ENCODE data around the gene TMEM61. TPM values are rescaled to one million over a fixed set of nuclear protein-coding genes. Genes with fewer than 3 reads are reported as not detected.
A peak's percentile ranks its signal among the peaks of the same experiment; 100 is the strongest.
"Not testable (repeated sequence)": the region's sequence is repeated elsewhere in the genome, so short reads cannot be mapped to it uniquely, and the experiment has no call there.

TMEM61 gene
- total RNA-seq, 1 experiment from 2014 or later, result not detected

DNA sequence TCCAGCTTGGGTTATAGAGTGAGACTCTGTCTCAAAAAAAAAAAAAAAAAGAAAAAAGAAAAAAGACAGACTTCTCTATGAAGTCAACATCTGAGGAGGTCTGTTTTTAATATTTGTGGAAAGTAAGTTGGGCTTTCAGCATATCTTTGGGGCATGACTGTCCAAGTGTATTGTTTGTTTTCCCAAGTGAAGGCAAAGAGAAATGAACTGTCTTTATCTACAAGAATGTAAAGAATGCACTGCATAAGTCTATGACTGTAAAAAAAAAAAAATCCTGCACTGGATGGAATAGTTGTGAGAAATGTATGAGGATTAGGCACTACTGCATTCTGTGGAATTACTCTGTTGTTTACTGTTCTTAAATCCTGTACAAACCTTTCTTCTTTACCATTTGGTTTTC lies 45.6 kb upstream of the TMEM61 start:
- no peaks in the 10 kb centered on the region for H3K36me3 ChIP-seq (ENCODE audit: control insufficient read depth, insufficient read depth, low read length)
- peak overlapping the region; percentile 43 for H3K27ac Mint-ChIP-seq (ENCODE audit: unreplicated experiment)
- TF ChIP-seq, protein P1, sequence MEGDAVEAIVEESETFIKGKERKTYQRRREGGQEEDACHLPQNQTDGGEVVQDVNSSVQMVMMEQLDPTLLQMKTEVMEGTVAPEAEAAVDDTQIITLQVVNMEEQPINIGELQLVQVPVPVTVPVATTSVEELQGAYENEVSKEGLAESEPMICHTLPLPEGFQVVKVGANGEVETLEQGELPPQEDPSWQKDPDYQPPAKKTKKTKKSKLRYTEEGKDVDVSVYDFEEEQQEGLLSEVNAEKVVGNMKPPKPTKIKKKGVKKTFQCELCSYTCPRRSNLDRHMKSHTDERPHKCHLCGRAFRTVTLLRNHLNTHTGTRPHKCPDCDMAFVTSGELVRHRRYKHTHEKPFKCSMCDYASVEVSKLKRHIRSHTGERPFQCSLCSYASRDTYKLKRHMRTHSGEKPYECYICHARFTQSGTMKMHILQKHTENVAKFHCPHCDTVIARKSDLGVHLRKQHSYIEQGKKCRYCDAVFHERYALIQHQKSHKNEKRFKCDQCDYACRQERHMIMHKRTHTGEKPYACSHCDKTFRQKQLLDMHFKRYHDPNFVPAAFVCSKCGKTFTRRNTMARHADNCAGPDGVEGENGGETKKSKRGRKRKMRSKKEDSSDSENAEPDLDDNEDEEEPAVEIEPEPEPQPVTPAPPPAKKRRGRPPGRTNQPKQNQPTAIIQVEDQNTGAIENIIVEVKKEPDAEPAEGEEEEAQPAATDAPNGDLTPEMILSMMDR (IDR thresholded peaks at IDR 0.05; ENCODE audit: insufficient read depth in 1 of 2, low read depth in 1 of 2, low read length in 1 of 2, severe bottlenecking in 1 of 2, unreplicated experiment in 1 of 2), result no peak
- H3K27me3 Mint-ChIP-seq (ENCODE audit: insufficient read depth, unreplicated experiment), result no peaks in the 10 kb centered on the region
- peak overlapping the region; percentile 16 for H3K4me3 Mint-ChIP-seq (ENCODE audit: unreplicated experiment)
- POLR2A ChIA-PET, result interaction anchor here (0.6 kb wide), 1 partner anchor 10 kb away, joined by 8 read pairs; no protein-coding TSS in a partner anchor
- peaks cover 8% of the 10 kb centered on the region for H3K9me3 Mint-ChIP-seq (ENCODE audit: unreplicated experiment)
- no peaks in the 10 kb centered on the region for H3K27me3 ChIP-seq (replicated peaks; ENCODE audit: control insufficient read depth, insufficient read depth, low read length)
- intact Hi-C loops (cut with micrococcal nuclease; ENCODE audit: unreplicated experiment), result loop anchor here (1.0 kb wide), 1 partner anchor 47 kb away; no protein-coding TSS in a partner anchor
- peaks cover 24% of the 10 kb centered on the region for H3K4me1 Mint-ChIP-seq (ENCODE audit: low read depth, unreplicated experiment)
- CTCF ChIA-PET, result interaction anchor here (0.7 to 1.6 kb wide), 3 partner anchors 10 to 1184 kb away, joined by 3 to 5 read pairs (median 4); no protein-coding TSS in a partner anchor
- peak in 1 of 2 experiments; percentile 42 for DNase-seq
- no TSS peak for BruUV-seq (replicated peaks)
- peaks cover 37% of the 10 kb centered on the region for H3K4me1 ChIP-seq
- H3K4me3 ChIP-seq (ENCODE audit: low read depth, low read length), result no peak overlapping the region
- H3K36me3 Mint-ChIP-seq (ENCODE audit: insufficient read depth, unreplicated experiment), result peaks cover 4% of the 10 kb centered on the region
- H3K9me3 ChIP-seq, result peaks cover 12% of the 10 kb centered on the region

DNA sequence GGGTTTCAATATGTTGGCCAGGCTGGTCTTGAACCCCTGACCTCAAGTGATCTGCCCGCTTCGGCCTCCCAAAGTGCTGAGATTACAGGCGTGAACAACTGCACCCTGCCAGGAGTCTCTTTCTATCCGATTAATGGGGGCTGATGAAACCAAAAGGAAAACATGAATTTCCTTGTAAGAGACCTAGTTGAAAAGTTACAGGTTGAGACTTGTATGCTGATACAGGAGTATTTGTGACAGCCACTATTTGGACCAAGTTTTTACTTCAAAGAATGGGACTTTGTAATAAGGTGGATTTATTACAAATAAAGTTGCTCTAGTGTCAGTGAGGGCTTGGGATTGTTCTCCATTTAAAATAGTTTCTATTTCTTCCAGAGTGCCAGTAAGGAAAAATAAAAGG lies 43.6 kb upstream of the TMEM61 start:
- H3K27me3 Mint-ChIP-seq (ENCODE audit: insufficient read depth, unreplicated experiment), result no peaks in the 10 kb centered on the region
- CTCF ChIA-PET, result no interaction called here

GRCh38 chr1:54937469-54937868 lies 43.0 kb upstream of the TMEM61 start:
- Histone ChIP-seq H3K4me1 (peaks cover 45% of the 10 kb centered on the region), H3K36me3 (ENCODE audit: control insufficient read depth, insufficient read depth, low read length) (no peaks in the 10 kb centered on the region), H3K9me3 (peaks cover 12% of the 10 kb centered on the region), H3K27me3 (replicated peaks; ENCODE audit: control insufficient read depth, insufficient read depth, low read length) (no peaks in the 10 kb centered on the region), H3K4me3 (ENCODE audit: low read depth, low read length) (no peak overlapping the region)
- intact Hi-C loops (cut with micrococcal nuclease; ENCODE audit: unreplicated experiment), result no loop called here
- Mint-ChIP-seq H3K27ac (ENCODE audit: unreplicated experiment) (no peak overlapping the region), H3K4me1 (ENCODE audit: low read depth, unreplicated experiment) (peaks cover 24% of the 10 kb centered on the region), H3K36me3 (ENCODE audit: insufficient read depth, unreplicated experiment) (peaks cover 4% of the 10 kb centered on the region), H3K4me3 (ENCODE audit: unreplicated experiment) (no peak overlapping the region), H3K9me3 (ENCODE audit: unreplicated experiment) (peaks cover 5% of the 10 kb centered on the region), H3K27me3 (ENCODE audit: insufficient read depth, unreplicated experiment) (no peaks in the 10 kb centered on the region)
- no peak for DNase-seq
- no TSS peak for BruUV-seq (replicated peaks)
- CTCF ChIA-PET, result no interaction called here
- TF ChIP-seq, protein P1 (IDR thresholded peaks at IDR 0.05; ENCODE audit: insufficient read depth in 1 of 2, low read depth in 1 of 2, low read length in 1 of 2, severe bottlenecking in 1 of 2, unreplicated experiment in 1 of 2), result no peak
- POLR2A ChIA-PET, result interaction anchor here (0.6 kb wide), 1 partner anchor 31 kb away, joined by 3 read pairs; no protein-coding TSS in a partner anchor

More for the DNA sequence above, 43.6 kb upstream of the TMEM61 start:
- Mint-ChIP-seq H3K4me1 (ENCODE audit: low read depth, unreplicated experiment) (peaks cover 24% of the 10 kb centered on the region), H3K4me3 (ENCODE audit: unreplicated experiment) (no peak overlapping the region), H3K36me3 (ENCODE audit: insufficient read depth, unreplicated experiment) (peaks cover 4% of the 10 kb centered on the region), H3K9me3 (ENCODE audit: unreplicated experiment) (peaks cover under 1% of the 10 kb centered on the region), H3K27ac (ENCODE audit: unreplicated experiment) (peak overlapping the region; percentile 66)
- Histone ChIP-seq H3K9me3 (peaks cover 12% of the 10 kb centered on the region), H3K27me3 (replicated peaks; ENCODE audit: control insufficient read depth, insufficient read depth, low read length) (no peaks in the 10 kb centered on the region), H3K36me3 (ENCODE audit: control insufficient read depth, insufficient read depth, low read length) (no peaks in the 10 kb centered on the region), H3K4me1 (peaks cover 45% of the 10 kb centered on the region), H3K4me3 (ENCODE audit: low read depth, low read length) (no peak overlapping the region)
- BruUV-seq (replicated peaks), result no TSS peak
- no peak for DNase-seq
- intact Hi-C loops (cut with micrococcal nuclease; ENCODE audit: unreplicated experiment), result no loop called here
- TF ChIP-seq, protein P1 (IDR thresholded peaks at IDR 0.05; ENCODE audit: insufficient read depth in 1 of 2, low read depth in 1 of 2, low read length in 1 of 2, severe bottlenecking in 1 of 2, unreplicated experiment in 1 of 2), result no peak
- POLR2A ChIA-PET, result no interaction called here

- H3K4me1 Mint-ChIP-seq (ENCODE audit: low read depth, unreplicated experiment), result peaks cover 22% of the 10 kb centered on the region
- H3K9me3 Mint-ChIP-seq (ENCODE audit: unreplicated experiment); DNase-seq; H3K4me3 ChIP-seq (ENCODE audit: low read depth, low read length); BruUV-seq (replicated peaks); H3K27me3 Mint-ChIP-seq (ENCODE audit: insufficient read depth, unreplicated experiment); H3K36me3 ChIP-seq (ENCODE audit: control insufficient read depth, insufficient read depth, low read length); H3K27ac Mint-ChIP-seq (ENCODE audit: unreplicated experiment); intact Hi-C loops (cut with micrococcal nuclease; ENCODE audit: unreplicated experiment); H3K9me3 ChIP-seq; H3K27me3 ChIP-seq (replicated peaks; ENCODE audit: control insufficient read depth, insufficient read depth, low read length); H3K36me3 Mint-ChIP-seq (ENCODE audit: insufficient read depth, unreplicated experiment); POLR2A ChIA-PET; H3K4me3 Mint-ChIP-seq (ENCODE audit: unreplicated experiment): not testable (repeated sequence)
- peaks cover 43% of the 10 kb centered on the region for H3K4me1 ChIP-seq
- CTCF ChIA-PET, result interaction anchor here (0.6 kb wide), 1 partner anchor 50 kb away, joined by 3 read pairs; no protein-coding TSS in a partner anchor
Observed at GRCh38 chr1:54938955-54939354, 41.5 kb upstream of the TMEM61 start.
